BJ (cell line): Measurements from ENCODE around the gene CACNA1C. TPM values are rescaled to one million over a fixed set of nuclear protein-coding genes. Genes with fewer than 3 reads are reported as not detected.

Experiments used
- CTCF ChIA-PET: fragments of 350-600 bp; formaldehyde crosslinking; extraction: SDS; loops from one replicate; lab custom pipeline; 2021; ENCODE audit warnings: antibody characterized with exemption, inconsistent platforms; lab: Yijun Ruan, JAX
- POLR2A ChIA-PET: fragments of 300-600 bp; sonication (Branson Sonifier 250); formaldehyde crosslinking; extraction: SDS; loops from one replicate; lab custom pipeline; 2021; ENCODE audit warnings: antibody characterized with exemption; lab: Charles Lee
- DNase-seq: peaks from one replicate; pipeline ENCODE4 v3.0.0-alpha.2; 2011; ENCODE audit warnings: low read depth
- H3K27me3 ChIP-seq: 2 replicates; pipeline ENCODE4 v1.6.0; 2011; ENCODE audit warnings: low read length; ENCODE audit not compliant: control insufficient read depth, insufficient read depth
- H3K36me3 ChIP-seq: 2 replicates; pipeline ENCODE4 v1.5.1; 2011; ENCODE audit warnings: low read length; ENCODE audit not compliant: control insufficient read depth, insufficient read depth
- H3K4me3 ChIP-seq: 2 replicates; pipeline ENCODE4 v1.5.1; 2011; ENCODE audit warnings: low read depth, mild to moderate bottlenecking, control low read depth, low read length
- polyA plus RNA-seq: library from polyadenylated mRNA; depleted of rRNA; stranded (reverse); fragments of >200 nt; gene quantifications from 2 replicates; pipeline ENCODE4 v1.2.3, GENCODE V29; 2011
- TF ChIP-seq, protein P1 (sequence below): IDR thresholded peaks from 2 replicates; pipeline ENCODE4 v1.5.1; 2011; ENCODE audit warnings: low read depth, mild to moderate bottlenecking, control low read depth, inconsistent platforms, low read length, moderate library complexity; ENCODE audit not compliant: insufficient read depth

The CACNA1C gene
- polyA plus RNA-seq, 1 experiment, result 14.7 TPM

DNA sequence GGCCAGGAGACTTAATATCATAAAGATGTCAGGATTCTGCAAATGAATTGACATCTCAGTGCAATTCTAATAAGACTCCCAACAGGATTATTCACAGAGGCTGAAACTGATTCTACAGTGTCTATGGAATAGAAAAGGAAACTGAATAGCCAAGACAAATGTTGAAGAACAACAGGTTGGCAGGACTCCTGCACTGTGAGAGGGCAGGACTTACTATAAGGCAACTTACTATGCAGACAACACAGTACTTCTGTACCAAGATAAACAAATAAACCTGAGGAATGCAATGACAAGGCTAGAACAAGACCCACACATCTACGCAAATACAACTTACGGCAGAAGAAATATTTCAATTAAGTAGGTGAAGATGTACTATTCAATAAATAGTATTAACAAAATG lies 609.7 kb downstream of the CACNA1C start:
- no peak overlapping the region for H3K4me3 ChIP-seq
- H3K36me3 ChIP-seq, result peaks cover 19% of the 10 kb centered on the region
- TF ChIP-seq, protein P1, sequence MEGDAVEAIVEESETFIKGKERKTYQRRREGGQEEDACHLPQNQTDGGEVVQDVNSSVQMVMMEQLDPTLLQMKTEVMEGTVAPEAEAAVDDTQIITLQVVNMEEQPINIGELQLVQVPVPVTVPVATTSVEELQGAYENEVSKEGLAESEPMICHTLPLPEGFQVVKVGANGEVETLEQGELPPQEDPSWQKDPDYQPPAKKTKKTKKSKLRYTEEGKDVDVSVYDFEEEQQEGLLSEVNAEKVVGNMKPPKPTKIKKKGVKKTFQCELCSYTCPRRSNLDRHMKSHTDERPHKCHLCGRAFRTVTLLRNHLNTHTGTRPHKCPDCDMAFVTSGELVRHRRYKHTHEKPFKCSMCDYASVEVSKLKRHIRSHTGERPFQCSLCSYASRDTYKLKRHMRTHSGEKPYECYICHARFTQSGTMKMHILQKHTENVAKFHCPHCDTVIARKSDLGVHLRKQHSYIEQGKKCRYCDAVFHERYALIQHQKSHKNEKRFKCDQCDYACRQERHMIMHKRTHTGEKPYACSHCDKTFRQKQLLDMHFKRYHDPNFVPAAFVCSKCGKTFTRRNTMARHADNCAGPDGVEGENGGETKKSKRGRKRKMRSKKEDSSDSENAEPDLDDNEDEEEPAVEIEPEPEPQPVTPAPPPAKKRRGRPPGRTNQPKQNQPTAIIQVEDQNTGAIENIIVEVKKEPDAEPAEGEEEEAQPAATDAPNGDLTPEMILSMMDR, result no peak
- ChIA-PET CTCF (no interaction called here), POLR2A (no interaction called here)
- H3K27me3 ChIP-seq, result no peaks in the 10 kb centered on the region
- no peak for DNase-seq

DNA sequence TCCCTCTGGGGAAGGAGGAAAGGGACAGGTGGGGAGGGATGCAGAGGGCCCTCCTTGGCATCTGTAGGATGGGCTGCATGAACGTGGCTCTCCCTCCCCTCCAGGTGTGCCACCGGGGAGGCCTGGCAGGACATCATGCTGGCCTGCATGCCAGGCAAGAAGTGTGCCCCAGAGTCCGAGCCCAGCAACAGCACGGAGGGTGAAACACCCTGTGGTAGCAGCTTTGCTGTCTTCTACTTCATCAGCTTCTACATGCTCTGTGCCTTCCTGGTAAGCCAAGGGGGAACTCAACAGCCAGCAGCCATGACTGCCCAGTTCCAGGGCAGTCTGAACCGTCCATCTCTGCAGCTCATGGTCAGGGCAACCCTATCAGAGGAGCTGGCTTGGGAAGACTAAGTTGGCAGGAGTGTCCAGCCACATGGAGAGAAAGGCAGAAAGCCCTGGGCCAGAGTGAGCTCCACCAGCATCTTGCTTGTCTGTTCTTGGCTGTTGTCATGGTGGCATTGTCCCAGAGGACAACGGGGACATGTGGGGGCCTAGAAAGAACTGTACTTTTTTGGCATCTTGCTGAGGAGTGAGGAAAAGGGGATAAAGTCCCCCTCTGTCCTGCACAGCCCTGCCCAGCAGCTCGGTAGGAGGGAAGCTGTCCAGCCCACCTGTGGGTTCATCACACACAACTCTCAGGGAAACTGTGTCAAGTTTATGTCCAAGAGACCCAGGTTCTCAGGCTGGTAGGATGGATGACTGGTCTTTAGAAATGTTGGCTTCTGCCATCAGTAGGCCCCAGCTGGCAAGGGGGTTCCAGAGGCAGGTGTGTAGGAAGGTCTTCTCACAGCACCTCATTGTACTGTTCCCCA lies 612.2 kb downstream of the CACNA1C start:
- ChIA-PET POLR2A (no interaction called here), CTCF (no interaction called here)
- H3K36me3 ChIP-seq, result peaks cover 29% of the 10 kb centered on the region

DNA sequence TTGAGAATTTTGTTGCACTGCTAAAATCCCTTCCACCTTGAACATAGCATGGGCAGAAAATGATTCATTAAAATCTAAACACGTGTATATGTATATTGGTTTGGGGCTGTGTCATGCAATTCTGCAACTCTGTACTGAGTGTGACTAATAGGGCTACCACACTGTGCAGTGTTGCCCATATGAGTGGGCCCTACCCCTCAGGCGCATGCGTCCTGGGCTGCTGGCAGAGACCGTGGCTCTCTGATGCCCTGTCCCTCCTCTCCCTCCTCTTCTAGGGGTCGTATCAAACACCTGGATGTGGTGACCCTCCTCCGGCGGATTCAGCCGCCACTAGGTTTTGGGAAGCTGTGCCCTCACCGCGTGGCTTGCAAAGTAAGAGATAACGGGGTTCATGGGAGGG lies 613.6 kb downstream of the CACNA1C start:
- Histone ChIP-seq H3K27me3 (no peaks in the 10 kb centered on the region), H3K36me3 (peaks cover 29% of the 10 kb centered on the region), H3K4me3 (no peak overlapping the region)
- ChIA-PET CTCF (no interaction called here), POLR2A (no interaction called here)
- TF ChIP-seq, protein P1, result no peak
- no peak for DNase-seq

More for the DNA sequence above, 612.2 kb downstream of the CACNA1C start:
- no peak for DNase-seq
- no peak overlapping the region for H3K4me3 ChIP-seq
- no peaks in the 10 kb centered on the region for H3K27me3 ChIP-seq
- TF ChIP-seq, protein P1, result no peak

DNA sequence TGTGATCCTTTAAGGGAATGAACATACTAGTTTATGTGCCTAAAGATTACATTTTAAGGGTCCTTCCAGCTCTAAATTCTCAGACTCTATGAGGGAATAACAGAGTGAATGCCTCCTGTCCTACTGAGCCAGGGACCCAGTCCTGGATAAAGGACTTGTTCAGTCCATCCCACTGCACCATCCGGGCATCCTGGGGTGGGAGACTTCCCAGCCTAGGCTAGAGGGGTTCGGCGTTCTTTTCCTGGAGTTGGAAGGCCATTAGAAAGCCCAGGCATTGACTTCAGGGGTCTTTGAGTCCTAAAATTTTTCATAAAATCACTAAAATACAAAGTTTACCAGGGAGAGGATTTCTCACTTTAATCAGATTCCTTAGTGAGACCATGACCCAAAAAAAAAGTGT lies 614.1 kb downstream of the CACNA1C start:
- TF ChIP-seq, protein P1, result no peak
- CTCF ChIA-PET, result interaction anchor here (0.6 kb wide), 1 partner anchor 637 kb away, joined by 4 read pairs; no protein-coding TSS in a partner anchor
- no peaks in the 10 kb centered on the region for H3K27me3 ChIP-seq

DNA sequence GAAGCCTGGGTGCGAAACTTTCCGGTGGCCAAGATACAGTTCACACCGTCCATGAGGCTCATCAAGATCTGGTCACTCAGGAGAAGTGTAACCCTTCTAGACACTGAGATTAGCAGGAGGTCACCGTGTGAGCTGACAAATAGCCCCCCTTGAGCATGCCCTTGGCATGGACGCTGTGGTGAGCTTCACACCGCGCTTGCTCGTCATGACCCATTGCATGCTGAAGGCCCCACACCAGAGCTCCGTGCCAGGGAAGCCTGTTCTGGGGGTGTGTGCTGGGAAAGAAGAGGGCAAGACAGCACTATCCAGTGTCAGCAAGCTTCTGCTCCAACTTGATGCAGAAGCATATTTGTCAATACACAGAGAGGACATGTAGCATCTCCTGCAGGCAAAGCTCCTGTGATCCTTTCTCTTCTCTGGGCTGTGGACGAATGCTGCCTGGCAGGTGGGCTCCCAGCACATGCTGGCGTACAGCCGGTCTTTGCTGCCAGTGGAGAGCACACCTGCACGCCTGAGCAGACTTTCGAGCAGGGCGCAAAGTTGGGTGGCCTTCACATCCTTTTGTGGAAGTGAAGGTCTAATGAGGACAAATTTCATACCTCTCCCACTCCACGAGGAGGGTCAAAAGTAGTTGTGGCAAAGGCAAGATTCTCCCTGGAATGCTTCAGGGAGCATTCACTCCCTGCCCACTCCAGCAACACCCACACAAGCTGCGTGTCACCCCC lies 615.1 kb downstream of the CACNA1C start:
- ChIA-PET CTCF (interaction anchor here (0.6 kb wide), 1 partner anchor 639 kb away, joined by 4 read pairs; no protein-coding TSS in a partner anchor), POLR2A (no interaction called here)
- Histone ChIP-seq H3K4me3 (no peak overlapping the region), H3K27me3 (no peaks in the 10 kb centered on the region), H3K36me3 (peaks cover 34% of the 10 kb centered on the region)
- DNase-seq, result no peak
- TF ChIP-seq, protein P1, result no peak

More for the DNA sequence above, 614.1 kb downstream of the CACNA1C start:
- no peak overlapping the region for H3K4me3 ChIP-seq
- no peak for DNase-seq
- POLR2A ChIA-PET, result no interaction called here
- peaks cover 31% of the 10 kb centered on the region for H3K36me3 ChIP-seq
